GM23338 (cell line): ENCODE data around the gene CTTN. TPM values are rescaled to one million over a fixed set of nuclear protein-coding genes. Genes with fewer than 3 reads are reported as not detected.

Experiments
- ATAC-seq: fragments of 200-7000 bp; cut with Tn5 transposase; 3 replicates; pipeline ENCODE4 v1.9.1; 2020
- DNase-seq: peaks from one replicate; pipeline ENCODE4 v3.0.0-alpha.2; 2015; ENCODE audit warnings: low spot score
- H2AFZ ChIP-seq: fragments of 200-600 bp; sonication (generic); 2 replicates; pipeline ENCODE4 v1.8.0; 2016; ENCODE audit warnings: antibody characterized with exemption, mild to moderate bottlenecking, moderate library complexity
- H3F3A ChIP-seq: fragments of 200-600 bp; sonication (generic); replicated peaks from 2 replicates; pipeline ENCODE4 v1.8.0; 2017; ENCODE audit warnings: antibody characterized with exemption, mixed run types, low read depth
- H3K27ac ChIP-seq: fragments of 200-600 bp; sonication (generic); 2 replicates; pipeline ENCODE4 v1.6.1; 2016; ENCODE audit warnings: low read depth
- H3K27me3 ChIP-seq: fragments of 200-600 bp; sonication (generic); 2 replicates; pipeline ENCODE4 v1.8.0; 2016; ENCODE audit warnings: mild to moderate bottlenecking, mixed run types, moderate library complexity; ENCODE audit not compliant: insufficient read depth
- H3K36me3 ChIP-seq: fragments of 200-600 bp; sonication (generic); 2 replicates; pipeline ENCODE4 v1.8.0; 2016; ENCODE audit warnings: mild to moderate bottlenecking; ENCODE audit not compliant: insufficient read depth
- H3K4me1 ChIP-seq: fragments of 200-600 bp; sonication (generic); 2 replicates; pipeline ENCODE4 v1.8.0; 2016; ENCODE audit warnings: mild to moderate bottlenecking, moderate library complexity; ENCODE audit not compliant: insufficient read depth
- H3K4me2 ChIP-seq: fragments of 200-600 bp; sonication (generic); 2 replicates; pipeline ENCODE4 v1.7.1; 2017; ENCODE audit warnings: mixed run types
- H3K4me3 ChIP-seq: fragments of 200-600 bp; sonication (generic); 2 replicates; pipeline ENCODE4 v1.6.1; 2016; ENCODE audit warnings: mixed run types
- H3K79me2 ChIP-seq: fragments of 200-600 bp; sonication (generic); replicated peaks from 2 replicates; pipeline ENCODE4 v1.8.0; 2017; ENCODE audit warnings: mild to moderate bottlenecking; ENCODE audit not compliant: insufficient read depth
- H3K9me2 ChIP-seq: fragments of 200-600 bp; sonication (generic); 2 replicates; pipeline ENCODE4 v1.8.0; 2017; ENCODE audit not compliant: insufficient read depth
- H4K20me1 ChIP-seq: fragments of 200-600 bp; sonication (generic); replicated peaks from 2 replicates; pipeline ENCODE4 v1.8.0; 2017; ENCODE audit warnings: mild to moderate bottlenecking; ENCODE audit not compliant: insufficient read depth
- H3K27ac Mint-ChIP-seq: 2 replicates; pipeline ENCODE4 v1.8.0; 2020; ENCODE audit warnings: inconsistent platforms, mild to moderate bottlenecking, moderate library complexity, mixed read lengths
- H3K27me3 Mint-ChIP-seq: 3 replicates; pipeline ENCODE4 v1.8.0; 2022; ENCODE audit warnings: low read depth, mild to moderate bottlenecking, moderate library complexity, mixed read lengths, inconsistent platforms; ENCODE audit not compliant: insufficient read depth, poor library complexity
- H3K36me3 Mint-ChIP-seq: 3 replicates; pipeline ENCODE4 v1.8.0; 2021; ENCODE audit warnings: low read depth, mild to moderate bottlenecking, inconsistent platforms, moderate library complexity, mixed read lengths
- H3K4me1 Mint-ChIP-seq: 3 replicates; pipeline ENCODE4 v1.8.0; 2020; ENCODE audit warnings: mild to moderate bottlenecking, inconsistent platforms, mixed read lengths
- H3K4me3 Mint-ChIP-seq: 3 replicates; pipeline ENCODE4 v1.8.0; 2021; ENCODE audit warnings: moderate library complexity, mild to moderate bottlenecking, inconsistent platforms, mixed read lengths
- H3K9me3 Mint-ChIP-seq: 3 replicates; pipeline ENCODE4 v1.8.0; 2020; ENCODE audit warnings: moderate library complexity, mild to moderate bottlenecking, inconsistent platforms, mixed read lengths
- EZH2phosphoT487 ChIP-seq: fragments of 200-600 bp; sonication (generic); IDR thresholded peaks from one replicate; pipeline ENCODE4 v1.8.1; 2018; ENCODE audit warnings: antibody characterized with exemption; ENCODE audit not compliant: unreplicated experiment
- JUNB ChIP-seq: IDR thresholded peaks from one replicate; pipeline ENCODE4 v1.6.1; 2016; ENCODE audit warnings: antibody characterized with exemption; ENCODE audit not compliant: unreplicated experiment
- REST ChIP-seq: IDR thresholded peaks from one replicate; pipeline ENCODE4 v1.6.1; 2018; ENCODE audit warnings: antibody characterized with exemption; ENCODE audit not compliant: unreplicated experiment
- STAT1 ChIP-seq: IDR thresholded peaks from one replicate; pipeline ENCODE4 v1.6.1; 2016; ENCODE audit warnings: antibody characterized with exemption; ENCODE audit not compliant: unreplicated experiment
- ZNF114 ChIP-seq: fragments of 250-450 bp; sonication (Bioruptor Pico); IDR thresholded peaks from 2 replicates; pipeline ENCODE4 v1.5.0; 2020; ENCODE audit warnings: mild to moderate bottlenecking, moderate library complexity
- ZNF331 ChIP-seq: fragments of 250-450 bp; sonication (Bioruptor Pico); IDR thresholded peaks from 2 replicates; pipeline ENCODE4 v1.5.0; 2020; ENCODE audit warnings: low read depth, mild to moderate bottlenecking, moderate library complexity
- ZNF462 ChIP-seq: fragments of 250-450 bp; sonication (Bioruptor Pico); IDR thresholded peaks from 2 replicates; pipeline ENCODE4 v1.5.0; 2020; ENCODE audit warnings: mild to moderate bottlenecking, moderate library complexity
- polyA plus RNA-seq: library from polyadenylated mRNA; unstranded; fragments of >200 nt; fragmentation: Nextera tagmentation; extraction: Ambion mirVana; gene quantifications from 2 replicates; pipeline ENCODE4 v1.2.1, GENCODE V29; 2016
- total RNA-seq: library from RNA; depleted of rRNA; stranded (reverse); fragments of >200 nt; shearing (Covaris generic); gene quantifications from 2 replicates; pipeline ENCODE4 v1.2.3, GENCODE V29; 2014
- TF ChIP-seq, protein P1 (sequence below): IDR thresholded peaks from 2 replicates; pipeline ENCODE4 v1.6.1; 2016; ENCODE audit warnings: antibody characterized with exemption

Gene CTTN
- total and polyA plus RNA-seq, 2 experiments from 2014 or later, result 163 to 343 TPM

GRCh38 chr11:70463478-70464255 is 65.3 kb downstream of the CTTN start:
- Mint-ChIP-seq H3K4me3 (no peak overlapping the region), H3K9me3 (0 out of 3 replicates have a peak, but pooled peaks cover 5% of the 10 kb centered on the region), H3K27ac (no peak overlapping the region), H3K27me3 (peaks cover 7% of the 10 kb centered on the region), H3K4me1 (peaks cover 23% of the 10 kb centered on the region), H3K36me3 (no peaks in the 10 kb centered on the region; the same call in 2 of the 3 replicates)
- Histone ChIP-seq H3K79me2 (no peaks in the 10 kb centered on the region), H3K36me3 (no peaks in the 10 kb centered on the region), H3K27ac (no peak overlapping the region), H3K4me2 (no peak overlapping the region), H3K4me1 (no peaks in the 10 kb centered on the region), H4K20me1 (no peaks in the 10 kb centered on the region), H3K4me3 (no peak overlapping the region), H3K9me2 (no peaks in the 10 kb centered on the region), H3F3A (no peaks in the 10 kb centered on the region), H3K27me3 (no peaks in the 10 kb centered on the region), H2AFZ (peak overlapping the region; percentile 69; the same call in 1 of the 2 replicates)
- ATAC-seq, result peak; percentile 61
- peak; percentile 69 for DNase-seq
- TF ChIP-seq ZNF114 (CRISPR knock-in tag) (no peak), JUNB (no peak), EZH2phosphoT487 (no peak)

DNA sequence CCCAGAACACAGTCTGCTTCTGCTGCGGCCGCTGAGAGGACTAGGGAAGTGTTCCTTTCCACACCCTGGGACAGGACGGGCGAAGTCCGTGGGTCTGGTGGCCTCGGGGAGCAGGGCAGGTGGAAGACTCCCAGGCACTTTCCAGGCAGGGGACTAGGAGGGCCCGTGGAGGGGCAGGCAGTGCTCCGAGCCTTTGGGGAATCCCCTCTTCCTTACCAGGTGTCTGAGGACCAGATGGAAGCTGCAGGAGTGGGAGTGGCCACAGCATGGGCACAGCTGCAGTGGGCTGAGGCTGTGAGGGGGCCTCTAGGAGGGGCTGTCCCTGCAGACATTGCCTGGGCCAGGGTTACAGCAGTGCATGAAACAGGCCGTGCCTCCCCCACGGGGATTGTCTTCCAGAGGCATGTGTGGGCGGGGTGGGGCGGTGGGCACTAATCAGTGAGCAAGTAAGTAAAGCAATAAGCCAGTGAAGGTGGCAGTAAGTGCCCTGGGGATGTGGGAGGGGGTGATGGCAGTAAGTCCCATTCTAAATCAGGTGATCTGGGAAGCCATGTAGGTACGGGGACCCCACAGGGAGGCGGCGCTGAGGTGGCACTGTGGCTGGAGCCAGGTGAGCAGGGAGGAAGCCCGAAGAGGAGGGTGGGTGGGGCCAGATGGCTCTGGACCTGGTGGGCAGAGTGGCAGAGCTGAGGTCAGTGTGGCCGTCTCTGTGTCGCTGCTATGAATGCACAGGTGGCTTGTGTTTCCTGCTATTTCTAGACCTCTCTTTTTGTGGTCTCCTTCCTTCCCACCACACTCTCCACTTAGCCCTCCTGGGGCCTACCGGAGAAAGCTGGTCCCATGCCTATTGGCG is 66.4 kb downstream of the CTTN start:
- no peaks in the 10 kb centered on the region for H3K9me2 ChIP-seq
- DNase-seq, result no peak
- H3K79me2 ChIP-seq, result no peaks in the 10 kb centered on the region
- H3K9me3 Mint-ChIP-seq, result 0 out of 3 replicates have a peak, but pooled peaks cover 5% of the 10 kb centered on the region
- H3K27me3 Mint-ChIP-seq, result peaks cover 7% of the 10 kb centered on the region
- no peaks in the 10 kb centered on the region for H3K27me3 ChIP-seq
- no peak overlapping the region for H2AFZ ChIP-seq
- peak; percentile 7; the same call in 2 of the 3 replicates for ATAC-seq
- H3K4me1 ChIP-seq, result no peaks in the 10 kb centered on the region
- H3K4me2 ChIP-seq, result no peak overlapping the region
- H3K4me1 Mint-ChIP-seq, result peaks cover 27% of the 10 kb centered on the region
- no peak overlapping the region for H3K4me3 ChIP-seq
- no peak overlapping the region for H3K27ac ChIP-seq
- no peaks in the 10 kb centered on the region; the same call in 2 of the 3 replicates for H3K36me3 Mint-ChIP-seq
- no peaks in the 10 kb centered on the region for H3K36me3 ChIP-seq
- no peaks in the 10 kb centered on the region for H3F3A ChIP-seq
- no peak overlapping the region for H3K4me3 Mint-ChIP-seq
- no peaks in the 10 kb centered on the region for H4K20me1 ChIP-seq
- H3K27ac Mint-ChIP-seq, result no peak overlapping the region
- TF ChIP-seq ZNF462 (CRISPR knock-in tag), result no peak
- TF ChIP-seq STAT1, result no peak
- TF ChIP-seq EZH2phosphoT487, result no peak
- no peak for TF ChIP-seq ZNF331 (CRISPR knock-in tag)
- TF ChIP-seq, protein P1, sequence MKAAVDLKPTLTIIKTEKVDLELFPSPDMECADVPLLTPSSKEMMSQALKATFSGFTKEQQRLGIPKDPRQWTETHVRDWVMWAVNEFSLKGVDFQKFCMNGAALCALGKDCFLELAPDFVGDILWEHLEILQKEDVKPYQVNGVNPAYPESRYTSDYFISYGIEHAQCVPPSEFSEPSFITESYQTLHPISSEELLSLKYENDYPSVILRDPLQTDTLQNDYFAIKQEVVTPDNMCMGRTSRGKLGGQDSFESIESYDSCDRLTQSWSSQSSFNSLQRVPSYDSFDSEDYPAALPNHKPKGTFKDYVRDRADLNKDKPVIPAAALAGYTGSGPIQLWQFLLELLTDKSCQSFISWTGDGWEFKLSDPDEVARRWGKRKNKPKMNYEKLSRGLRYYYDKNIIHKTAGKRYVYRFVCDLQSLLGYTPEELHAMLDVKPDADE, result no peak
- TF ChIP-seq REST, result no peak
